ENCODE measurements around the gene GUK1.

GRCh38 chr1:228102791-228103620 lies 37.1 kb upstream of the GUK1 start, which contains the start of gene C1orf35:
- peak; percentile 44 for TF ChIP-seq POLR2A (IDR thresholded peaks at IDR 0.05)
- peak in 1 of 6 experiments; percentile 7 for TF ChIP-seq CTCF (IDR thresholded peaks at IDR 0.05)

Measured in Peyer's patch (tissue), 4 donors.